Subcutaneous adipose tissue (tissue), 4 donors: ENCODE data around the gene PLA2G2E. TPM values are rescaled to one million over a fixed set of nuclear protein-coding genes. Genes with fewer than 3 reads are reported as not detected.

Experiments
- total RNA-seq, 4 donors: library from RNA; depleted of rRNA; stranded (reverse); fragments of >200 nt; gene quantifications; one replicate each; pipeline ENCODE4 v1.1.0, GENCODE V29; 2016
- TF ChIP-seq, protein P1 (sequence below): fragments of 450-650 bp; IDR thresholded peaks from one replicate; pipeline ENCODE4 v1.5.1; 2016; ENCODE audit warnings: low read depth, mild to moderate bottlenecking, control low read depth, antibody characterized with exemption, moderate library complexity

The PLA2G2E gene
- total RNA-seq, 4 donors from 2014 or later: not detected

DNA sequence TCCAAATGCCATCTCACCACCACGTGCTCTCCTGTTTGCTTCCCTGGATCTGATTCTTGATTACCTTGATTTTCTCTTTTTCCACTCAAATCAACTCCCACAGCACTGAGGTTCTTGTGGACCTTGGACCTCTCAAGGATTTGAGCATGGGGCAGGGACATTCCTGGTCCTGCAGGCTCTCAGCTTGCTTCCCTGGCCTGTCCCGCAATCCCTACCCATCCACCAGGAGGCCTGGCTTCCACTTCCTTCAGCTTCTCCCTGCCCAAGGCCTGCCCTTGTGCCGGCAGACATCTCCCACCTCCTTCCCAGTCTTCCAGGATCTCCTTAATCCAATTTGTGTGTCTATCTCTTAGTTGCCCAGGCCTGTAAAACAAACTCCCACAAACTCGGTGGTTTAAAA is 34.4 kb upstream of the PLA2G2E start:
- TF ChIP-seq, protein P1, sequence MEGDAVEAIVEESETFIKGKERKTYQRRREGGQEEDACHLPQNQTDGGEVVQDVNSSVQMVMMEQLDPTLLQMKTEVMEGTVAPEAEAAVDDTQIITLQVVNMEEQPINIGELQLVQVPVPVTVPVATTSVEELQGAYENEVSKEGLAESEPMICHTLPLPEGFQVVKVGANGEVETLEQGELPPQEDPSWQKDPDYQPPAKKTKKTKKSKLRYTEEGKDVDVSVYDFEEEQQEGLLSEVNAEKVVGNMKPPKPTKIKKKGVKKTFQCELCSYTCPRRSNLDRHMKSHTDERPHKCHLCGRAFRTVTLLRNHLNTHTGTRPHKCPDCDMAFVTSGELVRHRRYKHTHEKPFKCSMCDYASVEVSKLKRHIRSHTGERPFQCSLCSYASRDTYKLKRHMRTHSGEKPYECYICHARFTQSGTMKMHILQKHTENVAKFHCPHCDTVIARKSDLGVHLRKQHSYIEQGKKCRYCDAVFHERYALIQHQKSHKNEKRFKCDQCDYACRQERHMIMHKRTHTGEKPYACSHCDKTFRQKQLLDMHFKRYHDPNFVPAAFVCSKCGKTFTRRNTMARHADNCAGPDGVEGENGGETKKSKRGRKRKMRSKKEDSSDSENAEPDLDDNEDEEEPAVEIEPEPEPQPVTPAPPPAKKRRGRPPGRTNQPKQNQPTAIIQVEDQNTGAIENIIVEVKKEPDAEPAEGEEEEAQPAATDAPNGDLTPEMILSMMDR: no peak

DNA sequence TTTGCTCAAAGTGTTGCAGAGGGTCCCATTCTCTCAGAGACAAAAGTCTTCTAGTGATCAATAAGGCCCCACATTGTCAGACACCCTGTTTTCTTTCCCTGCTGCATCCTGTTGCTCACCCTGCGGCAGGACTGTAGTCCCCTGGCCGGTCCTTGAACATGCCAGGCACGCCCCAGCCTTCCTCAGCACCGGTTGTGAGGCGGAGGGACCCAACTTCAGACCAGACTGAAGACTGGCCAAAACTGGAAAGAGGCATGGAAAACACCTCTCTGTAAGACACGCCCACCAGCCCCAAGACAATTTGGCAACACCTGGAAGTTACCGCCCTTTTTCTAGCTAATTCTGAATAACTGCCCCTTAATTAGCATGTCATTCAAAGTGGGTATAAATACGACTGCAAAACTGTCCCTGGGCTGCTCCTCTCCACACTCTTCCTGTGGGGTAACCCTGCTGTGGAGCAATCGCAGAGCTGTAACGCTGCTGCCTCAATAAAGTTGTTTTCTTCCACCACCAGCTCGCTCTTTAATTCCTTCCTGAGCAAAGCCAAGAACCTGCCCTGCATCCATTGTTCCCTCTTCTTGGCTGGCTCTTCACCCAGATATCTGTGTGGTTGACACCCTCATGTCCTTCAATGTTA is 32.2 kb upstream of the PLA2G2E start:
- TF ChIP-seq, protein P1: no peak

DNA sequence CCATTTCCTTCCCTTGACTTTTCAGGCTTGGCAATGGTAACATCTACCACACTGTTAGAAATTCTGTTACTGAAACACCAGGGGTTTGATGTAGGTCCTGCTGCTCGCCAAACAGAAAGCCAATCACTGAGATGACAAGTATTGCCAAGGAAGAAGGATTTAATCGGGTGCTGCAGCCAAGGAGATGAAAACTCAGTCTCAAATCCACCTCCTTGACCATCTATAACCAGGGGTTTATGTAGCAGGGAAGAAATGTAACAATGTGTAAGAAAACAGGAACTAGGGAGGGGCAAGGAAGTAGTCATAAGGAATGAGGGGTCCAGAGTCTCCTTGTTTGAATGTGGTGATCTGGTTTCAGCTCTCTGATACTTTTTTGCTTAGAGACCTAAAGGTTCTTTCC is 30.6 kb upstream of the PLA2G2E start:
- TF ChIP-seq, protein P1: no peak

DNA sequence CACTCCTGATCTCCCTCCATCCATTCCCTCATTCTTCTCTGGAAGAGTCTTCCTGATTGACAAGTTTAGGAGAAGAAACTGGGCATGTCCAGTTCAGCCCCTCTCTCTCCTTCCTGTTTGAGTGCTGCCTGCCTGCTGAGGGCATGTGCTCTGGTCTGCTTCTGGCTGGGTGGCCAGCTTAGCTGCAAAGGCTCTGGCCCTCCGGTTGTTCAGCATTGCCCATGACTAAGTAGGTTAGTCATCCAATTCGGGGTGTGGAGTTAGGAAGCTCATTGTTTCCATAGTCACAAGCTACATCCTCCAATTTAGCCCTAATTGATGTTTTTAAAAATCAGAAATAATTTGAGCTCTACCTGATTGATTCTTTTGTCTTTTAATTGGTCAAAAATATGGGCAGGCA is 25.6 kb upstream of the PLA2G2E start:
- TF ChIP-seq, protein P1: no peak

DNA sequence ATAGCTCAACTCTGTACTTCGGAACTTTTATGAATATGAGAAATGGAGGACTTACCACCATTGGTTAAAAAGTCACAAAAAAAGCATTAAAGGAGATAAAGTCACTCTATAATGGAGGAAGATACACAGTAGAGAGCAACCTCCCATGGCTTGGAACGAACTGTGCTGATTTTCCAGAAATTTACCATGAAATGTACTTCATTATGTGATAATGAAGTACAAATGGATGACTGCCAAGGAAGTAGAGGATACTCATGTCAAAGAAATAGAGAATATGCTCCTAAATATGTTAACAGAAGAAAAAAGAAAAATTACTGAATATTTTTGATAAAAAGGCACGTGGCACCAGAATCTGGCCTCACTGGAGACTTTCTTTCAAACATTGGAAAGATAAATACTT is 23.6 kb upstream of the PLA2G2E start:
- TF ChIP-seq, protein P1: no peak

DNA sequence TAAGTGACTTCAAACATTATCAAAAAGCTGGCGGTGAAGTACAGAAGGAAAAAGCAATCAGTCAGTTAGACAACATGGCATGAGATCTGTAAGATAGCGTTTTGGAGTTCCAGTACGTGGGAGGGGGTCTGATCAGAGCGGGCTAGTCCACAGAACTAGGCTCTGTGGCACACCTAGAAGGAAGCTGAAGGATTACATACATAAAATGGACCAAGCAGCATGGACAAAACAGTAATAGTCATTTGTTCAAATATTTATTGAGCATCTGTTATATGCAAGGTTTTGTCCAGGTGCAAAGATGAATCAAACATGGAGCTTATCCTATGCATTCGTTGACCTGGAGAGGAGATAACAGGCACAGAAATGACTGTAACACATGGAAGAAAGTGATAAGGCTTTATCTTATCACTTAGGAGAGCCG is 22.9 kb upstream of the PLA2G2E start:
- TF ChIP-seq, protein P1: no peak

DNA sequence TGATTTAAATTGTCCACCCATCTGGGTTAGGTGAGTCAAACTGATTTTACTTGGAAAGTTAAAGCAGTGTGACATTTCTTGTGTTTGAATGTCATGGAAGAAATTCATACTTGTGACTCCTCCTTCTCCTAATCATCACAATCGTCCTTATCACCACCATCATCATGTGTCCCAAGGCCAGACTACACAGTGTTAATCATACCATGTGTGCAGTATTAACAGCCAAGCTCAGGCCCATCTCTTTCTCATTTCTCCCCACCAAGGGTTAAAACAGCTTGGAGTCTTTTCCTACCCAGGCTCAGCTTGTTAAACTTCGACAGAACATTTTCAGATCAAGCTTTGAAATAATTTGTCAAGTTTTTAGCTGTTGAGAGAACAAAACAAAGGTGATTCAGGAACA is 22.5 kb upstream of the PLA2G2E start:
- TF ChIP-seq, protein P1: no peak
